OCI-LY3 (cell line): ENCODE results near the gene RHD.

Experiments used
- EZH2phosphoT487 ChIP-seq: fragments of 200-600 bp; shearing (Covaris generic); IDR thresholded peaks from 2 replicates; pipeline ENCODE4 v1.6.1; 2018; ENCODE audit warnings: antibody characterized with exemption, mixed run types, low read depth
- TF ChIP-seq, protein P1 (sequence below): fragments of 200-600, 300-600 bp; sonication (generic); IDR thresholded peaks from 2 replicates; pipeline ENCODE4 v1.5.1; 2014; ENCODE audit warnings: antibody characterized with exemption, low read length, low read depth

DNA sequence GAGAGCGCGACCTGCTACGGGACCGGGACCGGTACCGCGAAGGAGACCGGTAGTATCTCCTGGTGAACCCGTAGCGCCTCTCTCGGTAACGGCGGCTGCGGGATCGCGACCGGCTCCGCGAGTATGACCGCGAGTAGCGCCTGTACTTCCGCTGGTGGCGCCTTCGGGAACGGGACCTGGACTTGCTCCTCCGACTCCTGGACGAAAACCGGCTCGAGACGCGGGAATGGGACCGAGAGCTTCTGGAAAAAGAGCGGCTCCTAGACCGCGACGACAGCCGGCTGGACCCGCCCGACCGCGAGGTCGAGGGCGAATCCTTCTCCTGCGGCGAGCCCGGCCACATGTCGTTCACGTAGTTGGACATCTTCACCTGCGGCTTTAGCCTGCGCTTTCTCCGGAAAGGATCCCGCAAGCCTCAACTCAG is 25.7 kb upstream of the RHD start:
- TF ChIP-seq, protein P1, sequence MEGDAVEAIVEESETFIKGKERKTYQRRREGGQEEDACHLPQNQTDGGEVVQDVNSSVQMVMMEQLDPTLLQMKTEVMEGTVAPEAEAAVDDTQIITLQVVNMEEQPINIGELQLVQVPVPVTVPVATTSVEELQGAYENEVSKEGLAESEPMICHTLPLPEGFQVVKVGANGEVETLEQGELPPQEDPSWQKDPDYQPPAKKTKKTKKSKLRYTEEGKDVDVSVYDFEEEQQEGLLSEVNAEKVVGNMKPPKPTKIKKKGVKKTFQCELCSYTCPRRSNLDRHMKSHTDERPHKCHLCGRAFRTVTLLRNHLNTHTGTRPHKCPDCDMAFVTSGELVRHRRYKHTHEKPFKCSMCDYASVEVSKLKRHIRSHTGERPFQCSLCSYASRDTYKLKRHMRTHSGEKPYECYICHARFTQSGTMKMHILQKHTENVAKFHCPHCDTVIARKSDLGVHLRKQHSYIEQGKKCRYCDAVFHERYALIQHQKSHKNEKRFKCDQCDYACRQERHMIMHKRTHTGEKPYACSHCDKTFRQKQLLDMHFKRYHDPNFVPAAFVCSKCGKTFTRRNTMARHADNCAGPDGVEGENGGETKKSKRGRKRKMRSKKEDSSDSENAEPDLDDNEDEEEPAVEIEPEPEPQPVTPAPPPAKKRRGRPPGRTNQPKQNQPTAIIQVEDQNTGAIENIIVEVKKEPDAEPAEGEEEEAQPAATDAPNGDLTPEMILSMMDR = no peak
- no peak for TF ChIP-seq EZH2phosphoT487
